GM12892 (cell line): ENCODE data around the gene PVR.

ENCODE experiments used
- POLR2A ChIP-seq: IDR thresholded peaks from 2 replicates; pipeline ENCODE4 v1.6.1; 2011; ENCODE audit warnings: low read depth, low read length, control low read depth
- POLR2AphosphoS5 ChIP-seq: IDR thresholded peaks from 2 replicates; pipeline ENCODE4 v1.6.1; 2011; ENCODE audit warnings: low read depth, low read length, control low read depth
- TAF1 ChIP-seq: IDR thresholded peaks from 2 replicates; pipeline ENCODE4 v1.6.1; 2011; ENCODE audit warnings: low read depth, mild to moderate bottlenecking, control low read depth, low read length, borderline replicate concordance

GRCh38 chr19:44653977-44654774 is 10.5 kb downstream of the PVR start:
- no peak for TF ChIP-seq POLR2AphosphoS5
- TF ChIP-seq TAF1: no peak
- no peak for TF ChIP-seq POLR2A
